HepG2 (cell line): ENCODE results near the gene FAM187B. TPM values are rescaled to one million over a fixed set of nuclear protein-coding genes. Genes with fewer than 3 reads are reported as not detected.

Source experiments
- ATAC-seq: fragments of 200-7000 bp; cut with Tn5 transposase; 3 replicates; pipeline ENCODE4 v1.9.1; 2020; ENCODE audit warnings: mild to moderate bottlenecking, moderate library complexity
- BruUV-seq: library from RNA; stranded (reverse); fragments of 400-500 nt; replicated peaks from 2 replicates; lab custom pipeline; 2021; lab: Mats Ljungman, UMichigan
- CTCF ChIA-PET: fragments of 300-600 bp; formaldehyde crosslinking; extraction: SDS; loops from one replicate; lab custom pipeline; 2021; ENCODE audit warnings: low total read pairs, inconsistent platforms, low intra/inter-chr PET ratio; lab: Yijun Ruan, JAX
- POLR2A ChIA-PET: fragments of 350-600 bp; sonication (Branson Sonifier 250); formaldehyde crosslinking; loops from one replicate; lab custom pipeline; 2020; ENCODE audit warnings: antibody characterized with exemption, inconsistent platforms; lab: Yijun Ruan, JAX
- DNase-seq: peaks from one replicate; pipeline ENCODE4 v3.0.0-alpha.2; 2015; ENCODE audit warnings: low spot score
- FAIRE-seq: peaks from 3 replicates; lab custom pipeline; 2011; peaks lifted over from hg19 to GRCh38; lab: Jason Lieb, UNC
- H2AFZ ChIP-seq: one replicate; pipeline ENCODE4 v1.6.1; 2011; ENCODE audit warnings: low read length, inconsistent platforms
- H3K27ac ChIP-seq: fragments of 300-600 bp; 3 replicates; pipeline ENCODE4 v1.8.0; 2011; ENCODE audit warnings: mixed run types, mild to moderate bottlenecking, mixed read lengths, low read length, inconsistent platforms; ENCODE audit not compliant: insufficient read depth; ENCODE audit errors: extremely low read length
- H3K27me3 ChIP-seq, 2 experiments: fragments of 200-600 bp in 1 of 2; 2 replicates in 1 of 2; 3 replicates in 1 of 2; pipeline versions ENCODE4 v1.6.0 to v1.8.0; 2011; ENCODE audit warnings: low read length in 2 of 2, mild to moderate bottlenecking in 2 of 2, moderate library complexity in 2 of 2, inconsistent platforms in 1 of 2; ENCODE audit not compliant: insufficient read depth in 2 of 2, control insufficient read depth in 1 of 2
- H3K36me3 ChIP-seq, 2 experiments: fragments of 200-600 bp in 1 of 2; replicated peaks in 1 of 2; 2 replicates in 1 of 2; 3 replicates in 1 of 2; pipeline versions ENCODE4 v1.5.1 to v1.8.0; 2011; ENCODE audit warnings: low read length in 2 of 2, inconsistent platforms in 1 of 2; ENCODE audit not compliant: insufficient read depth in 2 of 2, control insufficient read depth in 1 of 2
- H3K4me1 ChIP-seq: 2 replicates; pipeline ENCODE4 v1.5.1; 2012; ENCODE audit warnings: low read length, inconsistent platforms; ENCODE audit not compliant: insufficient read depth
- H3K4me2 ChIP-seq: 2 replicates; pipeline ENCODE4 v1.6.0; 2011; ENCODE audit warnings: low read depth, low read length, inconsistent platforms
- H3K4me3 ChIP-seq, 3 experiments: fragments of 200-600 bp in 1 of 3; sonication (generic), shearing (Covaris generic) in 1 of 3; replicated peaks in 1 of 3; 2 replicates each; pipeline ENCODE4 v1.5.1; 2011 to 2016; ENCODE audit warnings: low read length in 3 of 3, inconsistent platforms in 2 of 3, low read depth in 2 of 3, mild to moderate bottlenecking in 2 of 3, control low read depth in 1 of 3, mixed read lengths in 1 of 3; ENCODE audit not compliant: insufficient read depth in 1 of 3
- H3K79me2 ChIP-seq: one replicate; pipeline ENCODE4 v1.6.1; 2011; ENCODE audit warnings: low read length, inconsistent platforms; ENCODE audit not compliant: insufficient read depth
- H3K9ac ChIP-seq: 2 replicates; pipeline ENCODE4 v1.6.0; 2011; ENCODE audit warnings: mild to moderate bottlenecking, low read depth, low read length, inconsistent platforms; ENCODE audit not compliant: insufficient read depth
- H3K9me3 ChIP-seq: 2 replicates; pipeline ENCODE4 v1.5.1; 2012; ENCODE audit warnings: mild to moderate bottlenecking, low read length
- H4K20me1 ChIP-seq: 2 replicates; pipeline ENCODE4 v1.6.0; 2011; ENCODE audit warnings: inconsistent platforms, mild to moderate bottlenecking, low read length, moderate library complexity; ENCODE audit not compliant: insufficient read depth
- FOXK1 ChIP-seq: sonication (generic); formaldehyde crosslinking; IDR thresholded peaks from 2 replicates; pipeline ENCODE4 v1.4.0; 2020; ENCODE audit warnings: low read depth, missing genetic modification reagents, borderline replicate concordance
- HDAC2 ChIP-seq: sonication (generic); formaldehyde crosslinking; IDR thresholded peaks from 2 replicates; pipeline ENCODE4 v1.4.0; 2020; ENCODE audit warnings: missing genetic modification reagents
- NR0B2 ChIP-seq: sonication (generic); formaldehyde crosslinking; IDR thresholded peaks from 2 replicates; pipeline ENCODE4 v1.4.0; 2020; ENCODE audit warnings: mild to moderate bottlenecking, missing genetic modification reagents
- PBX3 ChIP-seq: sonication (generic); formaldehyde crosslinking; IDR thresholded peaks from 2 replicates; pipeline ENCODE4 v1.8.1; 2023; ENCODE audit warnings: missing genetic modification reagents, inconsistent platforms, borderline replicate concordance
- ZNF549 ChIP-seq: sonication (generic); formaldehyde crosslinking; IDR thresholded peaks from 2 replicates; pipeline ENCODE4 v1.5.0; 2020; ENCODE audit warnings: missing genetic modification reagents
- WGBS: methylation state at CpG from one replicate; pipeline ENCODE4 v1.1.6; 2017; ENCODE audit warnings: low lambda C conversion rate; 5-methylcytosine and 5-hydroxymethylcytosine counted together
- in situ Hi-C: cut with HindIII; loops from 2 replicates; pipeline ENCODE4 v1.10.0; 2017; ENCODE audit warnings: low pct_unique_long_range_greater_than_20kb; ENCODE audit not compliant: extremely low pct_ligation_motif_present
- intact Hi-C: fragments of 100-400 bp; cut with micrococcal nuclease; formaldehyde crosslinking; loops from one replicate; pipeline ENCODE4 v1.10.0; 2022; ENCODE audit not compliant: unreplicated experiment
- polyA plus RNA-seq, 8 experiments: library from polyadenylated mRNA; depleted of rRNA in 3 of 8; stranded (reverse) in 7 of 8; unstranded in 1 of 8; fragments of >200 nt; fragmentation: Illumina TruSeq in 4 of 8; extraction: Trizol in 4 of 8; gene quantifications; 2 replicates each; pipeline versions ENCODE4 v1.2.1 to v1.2.3, GENCODE V29; 2011 to 2016; ENCODE audit warnings: low read depth in 4 of 8, missing spikeins in 1 of 8, mixed read lengths in 1 of 8; ENCODE audit not compliant: insufficient read depth in 1 of 8
- total RNA-seq, 5 experiments: library from RNA; depleted of rRNA; stranded (reverse); fragments of >200 nt; fragmentation: Illumina TruSeq; extraction: Trizol; gene quantifications; 2 replicates each; pipeline ENCODE4 v1.2.3, GENCODE V29; 2016; ENCODE audit warnings: low read depth in 1 of 5
- TF ChIP-seq, protein P1 (sequence below): IDR thresholded peaks from 2 replicates; pipeline ENCODE4 v1.6.1; 2012; ENCODE audit warnings: low read depth, low read length, improper control_type of control experiment

FAM187B gene
- total and polyA plus RNA-seq, 2 of the 13 experiments (the other 11 are each of a cell fraction or from before 2014, with no cell fraction given), result not detected

DNA sequence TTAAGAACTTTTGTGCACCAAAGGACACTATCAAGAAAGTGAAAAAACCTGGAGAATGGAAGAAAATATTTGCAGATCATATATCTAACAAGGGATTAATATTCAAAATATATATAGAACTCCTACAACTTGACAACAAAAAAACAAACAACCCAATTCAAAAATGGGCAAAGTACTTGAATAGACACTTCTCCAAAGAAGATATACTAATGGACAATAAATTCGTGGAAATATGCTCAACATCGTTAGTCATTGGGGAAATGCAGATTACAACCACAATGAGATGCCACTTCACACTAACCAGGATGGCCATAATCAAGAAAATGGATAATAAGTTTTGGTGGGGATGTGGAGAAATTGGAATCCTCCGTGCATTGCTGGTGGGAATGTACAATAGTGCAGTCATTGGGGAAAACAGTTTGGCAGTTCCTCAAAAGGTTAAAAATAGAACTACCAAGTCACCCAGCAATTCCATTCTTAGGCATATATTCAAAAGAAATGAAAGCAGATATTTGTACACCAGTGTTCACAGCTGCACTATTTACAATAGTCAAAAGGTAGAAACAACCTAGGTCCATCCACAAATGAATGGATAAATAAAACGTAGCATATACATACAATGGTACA lies 18.0 kb upstream of the FAM187B start:
- Histone ChIP-seq H4K20me1 (no peaks in the 10 kb centered on the region; the same call in 1 of the 2 replicates), H3K36me3 (peaks cover 3 to 12% of the 10 kb centered on the region in 2 experiments; a peak in 2 of 5 replicates), H3K4me2 (no peak overlapping the region), H3K9me3 (no peaks in the 10 kb centered on the region), H3K4me3 (no peak overlapping the region), H3K9ac (no peak overlapping the region), H3K27me3 (no peaks in the 10 kb centered on the region; a peak in 1 of 5 replicates), H3K79me2 (peaks cover 23% of the 10 kb centered on the region), H3K4me1 (peaks cover 30% of the 10 kb centered on the region), H2AFZ (no peak overlapping the region), H3K27ac (no peak overlapping the region)
- ChIA-PET CTCF (interaction anchor here (1.4 kb wide), 1 partner anchor 222 kb away, joined by 3 read pairs; no protein-coding TSS in a partner anchor), POLR2A (no interaction called here)
- intact Hi-C loops (loop anchor here (10.0 kb wide), 1 partner anchor 248 kb away; the partner anchor contains the start of gene KRTDAP), in situ Hi-C loops (no loop called here)
- BruUV-seq, result no TSS peak
- no peak for TF ChIP-seq PBX3 (CRISPR knock-in tag)
- TF ChIP-seq NR0B2, result no peak
- TF ChIP-seq ZNF549 (CRISPR knock-in tag), result no peak
- TF ChIP-seq, protein P1, sequence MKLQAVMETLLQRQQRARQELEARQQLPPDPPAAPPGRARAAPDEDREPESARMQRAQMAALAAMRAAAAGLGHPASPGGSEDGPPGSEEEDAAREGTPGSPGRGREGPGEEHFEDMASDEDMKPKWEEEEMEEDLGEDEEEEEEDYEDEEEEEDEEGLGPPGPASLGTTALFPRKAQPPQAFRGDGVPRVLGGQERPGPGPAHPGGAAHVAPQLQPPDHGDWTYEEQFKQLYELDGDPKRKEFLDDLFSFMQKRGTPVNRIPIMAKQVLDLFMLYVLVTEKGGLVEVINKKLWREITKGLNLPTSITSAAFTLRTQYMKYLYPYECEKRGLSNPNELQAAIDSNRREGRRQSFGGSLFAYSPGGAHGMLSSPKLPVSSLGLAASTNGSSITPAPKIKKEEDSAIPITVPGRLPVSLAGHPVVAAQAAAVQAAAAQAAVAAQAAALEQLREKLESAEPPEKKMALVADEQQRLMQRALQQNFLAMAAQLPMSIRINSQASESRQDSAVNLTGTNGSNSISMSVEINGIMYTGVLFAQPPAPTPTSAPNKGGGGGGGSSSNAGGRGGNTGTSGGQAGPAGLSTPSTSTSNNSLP, result no peak
- TF ChIP-seq FOXK1, result no peak
- TF ChIP-seq HDAC2, result no peak
- FAIRE-seq, result no peak
- ATAC-seq, result no peak
- DNase-seq, result no peak
- WGBS, result 48% methylated on average over 4 of the region's 4 CpGs
